Measurements from ENCODE around the gene DOK7. TPM values are rescaled to one million over a fixed set of nuclear protein-coding genes. Genes with fewer than 3 reads are reported as not detected.

The DOK7 gene
- total and polyA plus RNA-seq, 4 experiments from 2014 or later = 0.10 TPM; not detected in 3

GRCh38 chr4:3486541-3487540 is 23.7 kb downstream of the DOK7 start:
- Mint-ChIP-seq H3K36me3 (no peaks in the 10 kb centered on the region), H3K27me3 (peaks cover 6 to 16% of the 10 kb centered on the region in 2 donors), H3K4me3 (no peak overlapping the region), H3K9me3 (peaks cover 0 to 4% (median 0%) of the 10 kb centered on the region in 8 donors), H3K27ac (peak overlapping the region in 1 of 7 donors; percentile 60), H3K4me1 (peaks cover 0 to 4% (median under 1%) of the 10 kb centered on the region in 4 donors)
- H3K27ac ChIP-seq (ENCODE audit: low read depth, low read length) = no peak overlapping the region
- no peaks in the 10 kb centered on the region for H3K9me3 ChIP-seq (ENCODE audit: control insufficient read depth in 1 of 2, low read length in 2 of 2)
- no peaks in the 10 kb centered on the region for H3K36me3 ChIP-seq (ENCODE audit: insufficient read depth, low read length)
- peaks cover 7% of the 10 kb centered on the region for H3K4me1 ChIP-seq (ENCODE audit: insufficient read depth, low read length)
- no peak overlapping the region for H3K4me3 ChIP-seq (ENCODE audit: low read length in 2 of 2)
- DNase-seq = no peak
- ChIA-PET POLR2A (ENCODE audit: partially characterized antibody) (no interaction called here), CTCF (ENCODE audit: partially characterized antibody) (no interaction called here)
- intact Hi-C loops (cut with micrococcal nuclease) = no loop called here
- no peaks in the 10 kb centered on the region for H3K27me3 ChIP-seq (ENCODE audit: insufficient read depth, low read length)

- Mint-ChIP-seq H3K4me1 (peaks cover 0 to 4% (median under 1%) of the 10 kb centered on the region in 4 donors), H3K4me3 (no peak overlapping the region)
These were observed 24.8 kb downstream of the DOK7 start for GRCh38 chr4:3487861-3488260.

GRCh38 chr4:3488820-3489219 is 25.7 kb downstream of the DOK7 start:
- intact Hi-C loops (cut with micrococcal nuclease) = no loop called here
- ChIA-PET POLR2A (ENCODE audit: partially characterized antibody) (no interaction called here), CTCF (ENCODE audit: partially characterized antibody) (no interaction called here)
- Mint-ChIP-seq H3K9me3 (peaks cover 0 to 4% (median 0%) of the 10 kb centered on the region in 8 donors), H3K4me3 (no peak overlapping the region), H3K27ac (no peak overlapping the region), H3K36me3 (no peaks in the 10 kb centered on the region), H3K27me3 (peaks cover 7 to 20% of the 10 kb centered on the region in 2 donors), H3K4me1 (peaks cover 0 to 4% (median under 1%) of the 10 kb centered on the region in 4 donors)
- H3K9me3 ChIP-seq (ENCODE audit: control insufficient read depth in 1 of 2, low read length in 2 of 2) = no peaks in the 10 kb centered on the region
- no peak overlapping the region for H3K27ac ChIP-seq (ENCODE audit: low read depth, low read length)
- H3K27me3 ChIP-seq (ENCODE audit: insufficient read depth, low read length) = no peaks in the 10 kb centered on the region
- no peaks in the 10 kb centered on the region for H3K36me3 ChIP-seq (ENCODE audit: insufficient read depth, low read length)
- DNase-seq = no peak
- peaks cover 7% of the 10 kb centered on the region for H3K4me1 ChIP-seq (ENCODE audit: insufficient read depth, low read length)
- no peak overlapping the region for H3K4me3 ChIP-seq (ENCODE audit: low read length in 2 of 2)

More at GRCh38 chr4:3487861-3488260, 24.8 kb downstream of the DOK7 start:
- Histone ChIP-seq H3K9me3 (ENCODE audit: control insufficient read depth in 1 of 2, low read length in 2 of 2) (no peaks in the 10 kb centered on the region), H3K27ac (ENCODE audit: low read depth, low read length) (no peak overlapping the region), H3K4me1 (ENCODE audit: insufficient read depth, low read length) (peaks cover 7% of the 10 kb centered on the region), H3K36me3 (ENCODE audit: insufficient read depth, low read length) (no peaks in the 10 kb centered on the region), H3K27me3 (ENCODE audit: insufficient read depth, low read length) (no peaks in the 10 kb centered on the region), H3K4me3 (ENCODE audit: low read length in 2 of 2) (no peak overlapping the region)
- ChIA-PET POLR2A (ENCODE audit: partially characterized antibody) (no interaction called here), CTCF (ENCODE audit: partially characterized antibody) (no interaction called here)
- H3K36me3 Mint-ChIP-seq = no peaks in the 10 kb centered on the region
- peaks cover 7 to 20% of the 10 kb centered on the region in 2 donors for H3K27me3 Mint-ChIP-seq
- intact Hi-C loops (cut with micrococcal nuclease) = no loop called here
- H3K27ac Mint-ChIP-seq = no peak overlapping the region
- peaks cover 0 to 4% (median 0%) of the 10 kb centered on the region in 8 donors for H3K9me3 Mint-ChIP-seq
- DNase-seq = no peak

- Histone ChIP-seq H3K4me3 (ENCODE audit: low read length in 2 of 2) (no peak overlapping the region), H3K9me3 (ENCODE audit: control insufficient read depth in 1 of 2, low read length in 2 of 2) (no peaks in the 10 kb centered on the region), H3K27ac (ENCODE audit: low read depth, low read length) (no peak overlapping the region), H3K4me1 (ENCODE audit: insufficient read depth, low read length) (peaks cover 7% of the 10 kb centered on the region), H3K27me3 (ENCODE audit: insufficient read depth, low read length) (no peaks in the 10 kb centered on the region), H3K36me3 (ENCODE audit: insufficient read depth, low read length) (no peaks in the 10 kb centered on the region)
- Mint-ChIP-seq H3K27ac (peak overlapping the region in 1 of 7 donors; percentile 72), H3K4me3 (no peak overlapping the region), H3K36me3 (no peaks in the 10 kb centered on the region), H3K4me1 (peaks cover 0 to 4% (median under 1%) of the 10 kb centered on the region in 4 donors), H3K27me3 (peaks cover 8 to 20% of the 10 kb centered on the region in 2 donors), H3K9me3 (peaks cover 0 to 4% (median 0%) of the 10 kb centered on the region in 8 donors)
- ChIA-PET CTCF (ENCODE audit: partially characterized antibody) (interaction anchor here (0.9 kb wide), 1 partner anchor 9 kb away, joined by 3 read pairs; no protein-coding TSS in a partner anchor), POLR2A (ENCODE audit: partially characterized antibody) (no interaction called here)
- intact Hi-C loops (cut with micrococcal nuclease) = no loop called here
- no peak for DNase-seq
These were observed 26.4 kb downstream of the DOK7 start for GRCh38 chr4:3489451-3489962.

- peaks cover 10 to 17% of the 10 kb centered on the region in 2 donors for H3K27me3 Mint-ChIP-seq
- Histone ChIP-seq H3K27ac (ENCODE audit: low read depth, low read length) (no peak overlapping the region), H3K27me3 (ENCODE audit: insufficient read depth, low read length) (no peaks in the 10 kb centered on the region), H3K4me3 (ENCODE audit: low read length in 2 of 2) (no peak overlapping the region), H3K9me3 (ENCODE audit: control insufficient read depth in 1 of 2, low read length in 2 of 2) (no peaks in the 10 kb centered on the region), H3K4me1 (ENCODE audit: insufficient read depth, low read length) (no peaks in the 10 kb centered on the region), H3K36me3 (ENCODE audit: insufficient read depth, low read length) (no peaks in the 10 kb centered on the region)
- DNase-seq = no peak
- H3K27ac Mint-ChIP-seq = peak overlapping the region in 1 of 7 donors; percentile 4
- intact Hi-C loops (cut with micrococcal nuclease) = no loop called here
- H3K36me3 Mint-ChIP-seq = no peaks in the 10 kb centered on the region
- no peak overlapping the region for H3K4me3 Mint-ChIP-seq
- peaks cover 0 to 4% (median 0%) of the 10 kb centered on the region in 8 donors for H3K9me3 Mint-ChIP-seq
- POLR2A ChIA-PET (ENCODE audit: partially characterized antibody) = no interaction called here
- H3K4me1 Mint-ChIP-seq = no peaks in the 10 kb centered on the region
- CTCF ChIA-PET (ENCODE audit: partially characterized antibody) = no interaction called here
These were observed 28.7 kb downstream of the DOK7 start for GRCh38 chr4:3491681-3492405.

GRCh38 chr4:3492741-3493719 is 29.9 kb downstream of the DOK7 start:
- H3K27ac ChIP-seq (ENCODE audit: low read depth, low read length) = no peak overlapping the region

More at GRCh38 chr4:3492741-3493719, 29.9 kb downstream of the DOK7 start:
- peaks cover 10 to 19% of the 10 kb centered on the region in 2 donors for H3K27me3 Mint-ChIP-seq
- H3K36me3 Mint-ChIP-seq = no peaks in the 10 kb centered on the region
- Histone ChIP-seq H3K36me3 (ENCODE audit: insufficient read depth, low read length) (no peaks in the 10 kb centered on the region), H3K27me3 (ENCODE audit: insufficient read depth, low read length) (no peaks in the 10 kb centered on the region), H3K9me3 (ENCODE audit: control insufficient read depth in 1 of 2, low read length in 2 of 2) (no peaks in the 10 kb centered on the region), H3K4me1 (ENCODE audit: insufficient read depth, low read length) (no peaks in the 10 kb centered on the region), H3K4me3 (ENCODE audit: low read length in 2 of 2) (no peak overlapping the region)
- no peak overlapping the region for H3K27ac Mint-ChIP-seq
- peaks cover 0 to 4% (median 0%) of the 10 kb centered on the region in 8 donors for H3K9me3 Mint-ChIP-seq
- ChIA-PET CTCF (ENCODE audit: partially characterized antibody) (no interaction called here), POLR2A (ENCODE audit: partially characterized antibody) (no interaction called here)
- H3K4me3 Mint-ChIP-seq = no peak overlapping the region
- intact Hi-C loops (cut with micrococcal nuclease) = no loop called here
- no peaks in the 10 kb centered on the region for H3K4me1 Mint-ChIP-seq
- no peak for DNase-seq
